Trophoblast cell (in vitro differentiated cells and primary cell): ENCODE results near the gene PRKCI.

Source experiments
- DNase-seq, 2 donors: peaks; one replicate each; pipeline ENCODE4 v3.0.0-alpha.2; 2016
- H2AFZ ChIP-seq: 2 replicates; pipeline ENCODE4 v1.6.1; 2013; ENCODE audit warnings: low read length, moderate library complexity, mild to moderate bottlenecking; ENCODE audit not compliant: insufficient read depth, poor library complexity
- H2AK5ac ChIP-seq: 2 replicates; pipeline ENCODE4 v1.6.1; 2013; ENCODE audit warnings: mild to moderate bottlenecking, low read length
- H2BK120ac ChIP-seq: 2 replicates; pipeline ENCODE4 v1.6.1; 2013; ENCODE audit warnings: low read length, mild to moderate bottlenecking, moderate library complexity; ENCODE audit not compliant: insufficient read depth, poor library complexity
- H2BK12ac ChIP-seq: 2 replicates; pipeline ENCODE4 v1.6.1; 2013; ENCODE audit warnings: mild to moderate bottlenecking, low read length, moderate library complexity
- H2BK5ac ChIP-seq: 2 replicates; pipeline ENCODE4 v1.6.1; 2013; ENCODE audit warnings: low read length, low read depth, moderate library complexity, mild to moderate bottlenecking; ENCODE audit not compliant: poor library complexity
- H3K14ac ChIP-seq: 2 replicates; pipeline ENCODE4 v1.6.1; 2013; ENCODE audit warnings: mild to moderate bottlenecking, low read length
- H3K18ac ChIP-seq: 2 replicates; pipeline ENCODE4 v1.6.1; 2013; ENCODE audit warnings: mild to moderate bottlenecking, low read length
- H3K23ac ChIP-seq: 2 replicates; pipeline ENCODE4 v1.6.1; 2013; ENCODE audit warnings: low read length
- H3K27ac ChIP-seq: 2 replicates; pipeline ENCODE4 v1.5.1; 2013; ENCODE audit warnings: low read depth, mild to moderate bottlenecking, inconsistent platforms, low read length, moderate library complexity
- H3K27me3 ChIP-seq: 2 replicates; pipeline ENCODE4 v1.6.1; 2013; ENCODE audit warnings: inconsistent platforms, mild to moderate bottlenecking, low read length, moderate library complexity; ENCODE audit not compliant: insufficient read depth
- H3K36me3 ChIP-seq, 2 experiments: 1 replicate in 1 of 2; 2 replicates in 1 of 2; pipeline ENCODE4 v1.6.1; 2013; ENCODE audit warnings: low read length in 2 of 2, mild to moderate bottlenecking in 2 of 2, moderate library complexity in 1 of 2; ENCODE audit not compliant: insufficient read depth in 2 of 2, control insufficient read depth in 1 of 2
- H3K4ac ChIP-seq: 2 replicates; pipeline ENCODE4 v1.6.1; 2013; ENCODE audit warnings: low read depth, mild to moderate bottlenecking, low read length, moderate library complexity
- H3K4me1 ChIP-seq, 2 experiments: 1 replicate in 1 of 2; 2 replicates in 1 of 2; pipeline ENCODE4 v1.6.1; 2013; ENCODE audit warnings: low read length in 2 of 2, mild to moderate bottlenecking in 2 of 2, moderate library complexity in 1 of 2; ENCODE audit not compliant: insufficient read depth in 2 of 2, control insufficient read depth in 1 of 2
- H3K4me2 ChIP-seq: 2 replicates; pipeline ENCODE4 v1.6.1; 2013; ENCODE audit warnings: inconsistent platforms, mild to moderate bottlenecking, low read length, moderate library complexity
- H3K4me3 ChIP-seq: 2 replicates; pipeline ENCODE4 v1.5.1; 2013; ENCODE audit warnings: mild to moderate bottlenecking, low read depth, low read length, inconsistent platforms
- H3K79me1 ChIP-seq: one replicate; pipeline ENCODE4 v1.6.1; 2013; ENCODE audit warnings: low read length
- H3K79me2 ChIP-seq: 2 replicates; pipeline ENCODE4 v1.6.1; 2013; ENCODE audit warnings: low read length, mild to moderate bottlenecking; ENCODE audit not compliant: control insufficient read depth, insufficient read depth, poor library complexity
- H3K9ac ChIP-seq: 2 replicates; pipeline ENCODE4 v1.6.1; 2013; ENCODE audit warnings: mild to moderate bottlenecking, low read length
- H3K9me3 ChIP-seq: 2 replicates; pipeline ENCODE4 v1.6.1; 2013; ENCODE audit warnings: low read depth, mild to moderate bottlenecking, control low read depth, inconsistent platforms, low read length; ENCODE audit not compliant: insufficient read depth
- H4K12ac ChIP-seq: 2 replicates; pipeline ENCODE4 v1.6.1; 2013; ENCODE audit warnings: low read depth, mild to moderate bottlenecking, low read length, moderate library complexity
- H4K8ac ChIP-seq: 2 replicates; pipeline ENCODE4 v1.6.1; 2013; ENCODE audit warnings: low read depth, mild to moderate bottlenecking, low read length, moderate library complexity
- H4K91ac ChIP-seq: one replicate; pipeline ENCODE4 v1.6.1; 2013; ENCODE audit warnings: low read depth, mild to moderate bottlenecking, low read length, moderate library complexity
- WGBS: extraction: QIAGEN DNeasy Blood & Tissue Kit; methylation state at CpG from one replicate; pipeline ENCODE4 v1.1.7; 2013; ENCODE audit warnings: missing lambda C conversion rate; ENCODE audit not compliant: insufficient read length, insufficient coverage; ENCODE audit errors: extremely low coverage; 5-methylcytosine and 5-hydroxymethylcytosine counted together

The PRKCI gene

GRCh38 chr3:170322566-170323269 is 100.5 kb downstream of the PRKCI start:
- Histone ChIP-seq H3K4ac (no peak overlapping the region), H3K4me3 (no peak overlapping the region), H3K23ac (no peak overlapping the region), H4K91ac (peak overlapping the region; percentile 23), H2BK120ac (peak overlapping the region; percentile 46), H3K79me2 (no peaks in the 10 kb centered on the region), H2AFZ (no peak overlapping the region), H3K14ac (no peak overlapping the region), H2BK5ac (no peak overlapping the region), H3K4me2 (no peak overlapping the region), H2BK12ac (no peak overlapping the region), H3K27ac (no peak overlapping the region), H2AK5ac (no peak overlapping the region), H4K12ac (no peak overlapping the region), H3K9ac (no peak overlapping the region), H3K9me3 (peaks cover 7% of the 10 kb centered on the region), H4K8ac (no peak overlapping the region), H3K18ac (no peak overlapping the region), H3K79me1 (peaks cover 23% of the 10 kb centered on the region), H3K4me1 (peaks cover 8 to 13% of the 10 kb centered on the region in 2 experiments), H3K27me3 (no peaks in the 10 kb centered on the region), H3K36me3 (no peaks in the 10 kb centered on the region)
- no CpG with 5 or more reads among the region's 10 CpGs for WGBS
- DNase-seq: no peak

GRCh38 chr3:170323331-170323730 is 101.1 kb downstream of the PRKCI start:
- H3K4me2 ChIP-seq: no peak overlapping the region
- peaks cover 0 to 1% of the 10 kb centered on the region in 2 experiments for H3K36me3 ChIP-seq
- H4K91ac ChIP-seq: no peak overlapping the region
- H2AFZ ChIP-seq: no peak overlapping the region
- H3K79me2 ChIP-seq: no peaks in the 10 kb centered on the region
- no peak overlapping the region for H4K8ac ChIP-seq
- H3K23ac ChIP-seq: no peak overlapping the region
- no peak overlapping the region for H3K18ac ChIP-seq
- H3K4ac ChIP-seq: no peak overlapping the region
- H3K27me3 ChIP-seq: no peaks in the 10 kb centered on the region
- WGBS: no CpG with 5 or more reads among the region's 6 CpGs
- H2BK5ac ChIP-seq: no peak overlapping the region
- no peak overlapping the region for H3K27ac ChIP-seq
- H2AK5ac ChIP-seq: no peak overlapping the region
- peak; percentile 66 to 72 for DNase-seq
- no peak overlapping the region for H3K4me3 ChIP-seq
- H2BK12ac ChIP-seq: peak overlapping the region; percentile 50
- H3K4me1 ChIP-seq: peaks cover 8 to 13% of the 10 kb centered on the region in 2 experiments
- no peak overlapping the region for H3K9ac ChIP-seq
- no peak overlapping the region for H4K12ac ChIP-seq
- peaks cover 22% of the 10 kb centered on the region for H3K79me1 ChIP-seq
- H2BK120ac ChIP-seq: no peak overlapping the region
- no peak overlapping the region for H3K14ac ChIP-seq
- H3K9me3 ChIP-seq: peaks cover 8% of the 10 kb centered on the region

GRCh38 chr3:170324962-170325361 is 102.7 kb downstream of the PRKCI start:
- Histone ChIP-seq H3K9me3 (peaks cover 10% of the 10 kb centered on the region), H3K79me1 (peaks cover 12% of the 10 kb centered on the region), H3K9ac (no peak overlapping the region), H3K27me3 (no peaks in the 10 kb centered on the region), H4K12ac (no peak overlapping the region), H3K4ac (no peak overlapping the region), H2BK5ac (no peak overlapping the region), H2BK120ac (no peak overlapping the region), H3K23ac (no peak overlapping the region), H3K18ac (no peak overlapping the region), H3K4me2 (no peak overlapping the region), H3K14ac (no peak overlapping the region), H2BK12ac (no peak overlapping the region), H4K8ac (no peak overlapping the region), H3K79me2 (no peaks in the 10 kb centered on the region), H2AFZ (no peak overlapping the region), H3K4me3 (no peak overlapping the region), H2AK5ac (no peak overlapping the region), H3K27ac (no peak overlapping the region), H3K4me1 (peaks cover 7 to 10% of the 10 kb centered on the region in 2 experiments), H3K36me3 (peaks cover 0 to 2% of the 10 kb centered on the region in 2 experiments), H4K91ac (peak overlapping the region; percentile 2)
- no CpG with 5 or more reads among the region's 3 CpGs for WGBS
- DNase-seq: no peak

GRCh38 chr3:170327040-170327808 is 105.0 kb downstream of the PRKCI start:
- Histone ChIP-seq H3K79me1 (peaks cover 7% of the 10 kb centered on the region), H2AK5ac (peak overlapping the region; percentile 57), H4K8ac (no peak overlapping the region), H2BK12ac (peak overlapping the region; percentile 8), H2AFZ (no peak overlapping the region), H3K36me3 (peaks cover 0 to 2% of the 10 kb centered on the region in 2 experiments), H3K27ac (no peak overlapping the region), H3K9me3 (peaks cover 10% of the 10 kb centered on the region), H3K4ac (no peak overlapping the region), H3K4me1 (peaks cover 0 to 7% of the 10 kb centered on the region in 2 experiments), H3K23ac (no peak overlapping the region), H3K79me2 (no peaks in the 10 kb centered on the region), H2BK120ac (no peak overlapping the region), H3K27me3 (no peaks in the 10 kb centered on the region), H3K4me2 (no peak overlapping the region), H3K14ac (no peak overlapping the region), H2BK5ac (no peak overlapping the region), H3K9ac (no peak overlapping the region), H4K12ac (no peak overlapping the region), H4K91ac (no peak overlapping the region), H3K4me3 (peak overlapping the region; percentile 49), H3K18ac (no peak overlapping the region)
- WGBS: no CpG with 5 or more reads among the region's 24 CpGs
- no peak for DNase-seq
